ENCODE results near the gene JAG2. TPM values are rescaled to one million over a fixed set of nuclear protein-coding genes. Genes with fewer than 3 reads are reported as not detected.

The JAG2 gene
- total and polyA plus RNA-seq, 2 of the 13 experiments (the other 11 are each of a cell fraction or from before 2014, with no cell fraction given) = 0.04 to 0.16 TPM

- Histone ChIP-seq H4K20me1 (ENCODE audit: insufficient read depth, low read length) (no peaks in the 10 kb centered on the region), H3K4me1 (ENCODE audit: insufficient read depth, low read length) (no peaks in the 10 kb centered on the region), H3K4me2 (ENCODE audit: low read depth, low read length) (no peak overlapping the region), H3K79me2 (ENCODE audit: insufficient read depth, low read length) (no peaks in the 10 kb centered on the region), H3K27me3 (ENCODE audit: control insufficient read depth in 1 of 2, insufficient read depth in 2 of 2, low read length in 2 of 2) (peaks cover 3% of the 10 kb centered on the region in 2 experiments; a peak in 2 of 5 replicates), H3K36me3 (replicated peaks in 1 of 2; ENCODE audit: control insufficient read depth in 1 of 2, insufficient read depth in 2 of 2, low read length in 2 of 2) (no peaks in the 10 kb centered on the region), H3K4me3 (replicated peaks in 1 of 3; ENCODE audit: insufficient read depth in 1 of 3, low read depth in 2 of 3, low read length in 3 of 3) (no peak overlapping the region), H3K9ac (ENCODE audit: insufficient read depth, low read depth, low read length) (no peak overlapping the region), H3K9me3 (ENCODE audit: low read length) (peaks cover 13% of the 10 kb centered on the region), H3K27ac (ENCODE audit: extremely low read length, insufficient read depth, low read length) (no peak overlapping the region), H2AFZ (ENCODE audit: low read length) (no peak overlapping the region)
- no peak for FAIRE-seq
- TF ChIP-seq ZBTB49 (CRISPR knock-in tag; IDR thresholded peaks at IDR 0.05; ENCODE audit: borderline replicate concordance) (no peak), ZNF687 (CRISPR knock-in tag; IDR thresholded peaks at IDR 0.05) (0 out of 2 replicates have a peak, but pooled peaks have one; percentile 11)
- POLR2A ChIA-PET = no interaction called here
- in situ Hi-C loops (cut with HindIII; ENCODE audit: extremely low pct_ligation_motif_present, low pct_unique_long_range_greater_than_20kb) = no loop called here
- ATAC-seq = no peak
- CTCF ChIA-PET (ENCODE audit: low intra/inter-chr PET ratio, low total read pairs) = no interaction called here
- 65% methylated on average over 47 of the region's 50 CpGs for WGBS (ENCODE audit: low lambda C conversion rate)
- no peak for DNase-seq (ENCODE audit: low spot score)
- intact Hi-C loops (cut with micrococcal nuclease; ENCODE audit: unreplicated experiment) = no loop called here
- no TSS peak for BruUV-seq (replicated peaks)
Observed at GRCh38 chr14:105136401-105137322, 31.9 kb downstream of the JAG2 start.
